Measurements from ENCODE around the gene NFKBIE.

NFKBIE gene

GRCh38 chr6:44297063-44298038 is 32.0 kb upstream of the NFKBIE start:
- DNase-seq = peak; percentile 52

- no peak for DNase-seq
Observed at GRCh38 chr6:44294832-44295791, 29.8 kb upstream of the NFKBIE start.

- DNase-seq = no peak
Observed at GRCh38 chr6:44292661-44293365, 27.5 kb upstream of the NFKBIE start.

GRCh38 chr6:44291841-44292240 is 26.5 kb upstream of the NFKBIE start:
- no peak for DNase-seq

GRCh38 chr6:44289726-44290260 is 24.4 kb upstream of the NFKBIE start:
- no peak for DNase-seq

GRCh38 chr6:44286747-44287146 is 21.4 kb upstream of the NFKBIE start:
- DNase-seq = no peak

GRCh38 chr6:44286285-44286565 is 20.9 kb upstream of the NFKBIE start:
- no peak for DNase-seq

GRCh38 chr6:44285552-44286284 is 20.4 kb upstream of the NFKBIE start:
- DNase-seq = no peak

- DNase-seq = no peak
Observed at GRCh38 chr6:44284867-44285266, 19.5 kb upstream of the NFKBIE start.

GRCh38 chr6:44284121-44284520 is 18.8 kb upstream of the NFKBIE start:
- DNase-seq = no peak

- no peak for DNase-seq
Observed at GRCh38 chr6:44278774-44279697, 13.7 kb upstream of the NFKBIE start.

- no peak for DNase-seq
Observed at GRCh38 chr6:44278315-44278714, 13.0 kb upstream of the NFKBIE start.

GRCh38 chr6:44277763-44278162 is 12.4 kb upstream of the NFKBIE start:
- no peak for DNase-seq

GRCh38 chr6:44276667-44277640 is 11.6 kb upstream of the NFKBIE start:
- no peak for DNase-seq

- DNase-seq = no peak
Observed at GRCh38 chr6:44275749-44276648, 10.6 kb upstream of the NFKBIE start.

- no peak for DNase-seq
Observed at GRCh38 chr6:44275271-44275748, 10.0 kb upstream of the NFKBIE start.

GRCh38 chr6:44273617-44274016 is 8.3 kb upstream of the NFKBIE start:
- DNase-seq = no peak

- DNase-seq = no peak
Observed at GRCh38 chr6:44272999-44273566, 7.7 kb upstream of the NFKBIE start.

Data from stimulated activated CD4-positive, alpha-beta T cell treated with anti-CD3 and anti-CD28 coated beads, Interleukin-12 subunit alpha, Interleukin-12 subunit beta, amount 100 ng/mL, for 4 hours (primary cell).